Adrenal gland (tissue), 5 donors: ENCODE measurements around the gene ZNF609.

Experiments used
- POLR2A ChIP-seq, 2 donors: fragments of 450-650 bp; IDR thresholded peaks; one replicate each; pipeline ENCODE4 v1.6.1; 2017; ENCODE audit warnings: antibody characterized with exemption in 2 of 2, mild to moderate bottlenecking in 2 of 2, moderate library complexity in 1 of 2
- TF ChIP-seq, protein P1 (sequence below), 6 experiments: fragments of 450-650 bp in 4 of 6; fragments of 200-600 bp in 2 of 6; sonication (generic) in 1 of 6; IDR thresholded peaks; 1 replicate in 5 of 6; 2 replicates in 1 of 6; pipeline versions ENCODE4 v1.5.1 to v1.8.0; 2016 to 2021; ENCODE audit warnings: antibody characterized with exemption in 6 of 6, mild to moderate bottlenecking in 2 of 6, moderate library complexity in 1 of 6
- donor health status: DM: no; HTN: no; CAD: no.

DNA sequence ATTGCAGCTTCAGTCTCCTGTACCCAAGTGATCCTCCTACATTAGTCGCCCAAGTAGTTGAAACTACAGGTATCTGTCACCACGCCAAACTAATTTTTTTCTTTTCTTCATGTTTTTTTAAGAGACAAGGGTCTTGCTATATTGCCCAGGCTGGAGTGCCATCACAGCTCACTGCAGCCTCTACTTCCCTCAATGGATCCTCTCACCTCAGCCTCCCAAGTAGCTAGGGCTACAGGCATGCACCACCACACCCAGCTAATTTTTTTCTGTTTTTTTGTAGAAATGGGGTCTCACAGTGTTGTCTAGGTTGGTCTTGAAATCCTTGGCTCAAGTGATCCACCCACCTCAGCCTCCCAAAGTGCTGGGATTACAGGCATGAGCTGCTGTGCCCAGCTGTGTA, 89.5 kb downstream of the ZNF609 start:
- TF ChIP-seq, protein P1, sequence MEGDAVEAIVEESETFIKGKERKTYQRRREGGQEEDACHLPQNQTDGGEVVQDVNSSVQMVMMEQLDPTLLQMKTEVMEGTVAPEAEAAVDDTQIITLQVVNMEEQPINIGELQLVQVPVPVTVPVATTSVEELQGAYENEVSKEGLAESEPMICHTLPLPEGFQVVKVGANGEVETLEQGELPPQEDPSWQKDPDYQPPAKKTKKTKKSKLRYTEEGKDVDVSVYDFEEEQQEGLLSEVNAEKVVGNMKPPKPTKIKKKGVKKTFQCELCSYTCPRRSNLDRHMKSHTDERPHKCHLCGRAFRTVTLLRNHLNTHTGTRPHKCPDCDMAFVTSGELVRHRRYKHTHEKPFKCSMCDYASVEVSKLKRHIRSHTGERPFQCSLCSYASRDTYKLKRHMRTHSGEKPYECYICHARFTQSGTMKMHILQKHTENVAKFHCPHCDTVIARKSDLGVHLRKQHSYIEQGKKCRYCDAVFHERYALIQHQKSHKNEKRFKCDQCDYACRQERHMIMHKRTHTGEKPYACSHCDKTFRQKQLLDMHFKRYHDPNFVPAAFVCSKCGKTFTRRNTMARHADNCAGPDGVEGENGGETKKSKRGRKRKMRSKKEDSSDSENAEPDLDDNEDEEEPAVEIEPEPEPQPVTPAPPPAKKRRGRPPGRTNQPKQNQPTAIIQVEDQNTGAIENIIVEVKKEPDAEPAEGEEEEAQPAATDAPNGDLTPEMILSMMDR (IDR thresholded peaks at IDR 0.05) = no peak
- no peak for TF ChIP-seq POLR2A (IDR thresholded peaks at IDR 0.05)
